ENCODE measurements around the gene DGKG.

Gene DGKG

GRCh38 chr3:186287711-186288110 is 74.3 kb downstream of the DGKG start:
- ChIA-PET CTCF (interaction anchor here (1.0 to 2.1 kb wide), 8 partner anchors 11 to 344 kb away, joined by 3 to 8 read pairs (median 4); no protein-coding TSS in a partner anchor), POLR2A (interaction anchor here (1.0 to 1.1 kb wide), 2 partner anchors 20 to 33 kb away, joined by 3 to 4 read pairs; no protein-coding TSS in a partner anchor)
- no peak for TF ChIP-seq CTCF (IDR thresholded peaks at IDR 0.05; ENCODE audit: insufficient read depth, low read length, missing control alignments)
- peak; percentile 90 for DNase-seq (ENCODE audit: low read depth, low spot score)
- H3K4me3 ChIP-seq (ENCODE audit: low read depth, low read length), result no peak overlapping the region

- ChIA-PET CTCF (no interaction called here), POLR2A (no interaction called here)
- no peak for DNase-seq (ENCODE audit: low read depth, low spot score)
- H3K4me3 ChIP-seq (ENCODE audit: low read depth, low read length), result no peak overlapping the region
- TF ChIP-seq CTCF (IDR thresholded peaks at IDR 0.05; ENCODE audit: insufficient read depth, low read length, missing control alignments), result no peak
Observed at GRCh38 chr3:186286114-186286513, 75.9 kb downstream of the DGKG start.

GRCh38 chr3:186284661-186285060 is 77.4 kb downstream of the DGKG start:
- H3K4me3 ChIP-seq (ENCODE audit: low read depth, low read length), result no peak overlapping the region
- DNase-seq (ENCODE audit: low read depth, low spot score), result no peak
- TF ChIP-seq CTCF (IDR thresholded peaks at IDR 0.05; ENCODE audit: insufficient read depth, low read length, missing control alignments), result no peak
- ChIA-PET CTCF (interaction anchor here (1.2 kb wide), 1 partner anchor 255 kb away, joined by 3 read pairs; no protein-coding TSS in a partner anchor), POLR2A (no interaction called here)

- H3K4me3 ChIP-seq (ENCODE audit: low read depth, low read length), result no peak overlapping the region
- POLR2A ChIA-PET, result no interaction called here
- TF ChIP-seq CTCF (IDR thresholded peaks at IDR 0.05; ENCODE audit: insufficient read depth, low read length, missing control alignments), result no peak
- no peak for DNase-seq (ENCODE audit: low read depth, low spot score)
- CTCF ChIA-PET, result interaction anchor here (1.2 kb wide), 1 partner anchor 255 kb away, joined by 3 read pairs; no protein-coding TSS in a partner anchor
Observed at GRCh38 chr3:186284349-186284652, 77.7 kb downstream of the DGKG start.

- CTCF ChIA-PET, result interaction anchor here (0.8 to 1.2 kb wide), 4 partner anchors 24 to 340 kb away, joined by 3 read pairs; no protein-coding TSS in a partner anchor
- no peak overlapping the region for H3K4me3 ChIP-seq (ENCODE audit: low read depth, low read length)
- DNase-seq (ENCODE audit: low read depth, low spot score), result peak; percentile 49
- TF ChIP-seq CTCF (IDR thresholded peaks at IDR 0.05; ENCODE audit: insufficient read depth, low read length, missing control alignments), result no peak
- POLR2A ChIA-PET, result interaction anchor here (0.6 kb wide), 1 partner anchor 553 kb away, joined by 4 read pairs; no protein-coding TSS in a partner anchor
Observed at GRCh38 chr3:186283651-186284348, 78.2 kb downstream of the DGKG start.

GRCh38 chr3:186283096-186283495 is 78.9 kb downstream of the DGKG start:
- no peak for TF ChIP-seq CTCF (IDR thresholded peaks at IDR 0.05; ENCODE audit: insufficient read depth, low read length, missing control alignments)
- DNase-seq (ENCODE audit: low read depth, low spot score), result no peak
- POLR2A ChIA-PET, result interaction anchor here (0.6 kb wide), 1 partner anchor 553 kb away, joined by 4 read pairs; no protein-coding TSS in a partner anchor
- CTCF ChIA-PET, result interaction anchor here (0.8 to 0.9 kb wide), 3 partner anchors 24 to 340 kb away, joined by 3 read pairs; no protein-coding TSS in a partner anchor
- no peak overlapping the region for H3K4me3 ChIP-seq (ENCODE audit: low read depth, low read length)

Measured in AG04449 (cell line).